HUES48 (cell line): ENCODE results near the gene TEX19.
"Not testable (repeated sequence)": the region's sequence is repeated elsewhere in the genome, so short reads cannot be mapped to it uniquely, and the experiment has no call there.

ENCODE experiments used
- H3K27ac ChIP-seq: one replicate; pipeline ENCODE4 v1.7.0; 2013; ENCODE audit warnings: low read depth, low read length, inconsistent platforms
- H3K27me3 ChIP-seq: 2 replicates; pipeline ENCODE4 v1.6.1; 2013; ENCODE audit warnings: mild to moderate bottlenecking, low read length; ENCODE audit not compliant: control insufficient read depth, insufficient read depth
- H3K36me3 ChIP-seq: 2 replicates; pipeline ENCODE4 v1.6.1; 2013; ENCODE audit warnings: low read length; ENCODE audit not compliant: control insufficient read depth, insufficient read depth
- H3K4me1 ChIP-seq: 2 replicates; pipeline ENCODE4 v1.6.1; 2013; ENCODE audit warnings: mild to moderate bottlenecking, low read length; ENCODE audit not compliant: control insufficient read depth, insufficient read depth
- H3K4me3 ChIP-seq: 2 replicates; pipeline ENCODE4 v1.5.1; 2013; ENCODE audit warnings: mild to moderate bottlenecking, low read depth, low read length
- H3K9ac ChIP-seq: 2 replicates; pipeline ENCODE4 v1.6.1; 2013; ENCODE audit warnings: mild to moderate bottlenecking, low read depth, low read length, moderate library complexity
- H3K9me3 ChIP-seq: 2 replicates; pipeline ENCODE4 v1.6.1; 2013; ENCODE audit warnings: low read length; ENCODE audit not compliant: control insufficient read depth, insufficient read depth

Gene TEX19

GRCh38 chr17:82412081-82412480, 53.0 kb downstream of the TEX19 start:
- H3K4me1 ChIP-seq, H3K27me3 ChIP-seq, H3K27ac ChIP-seq, H3K4me3 ChIP-seq, H3K9ac ChIP-seq, H3K36me3 ChIP-seq, H3K9me3 ChIP-seq: not testable (repeated sequence)

GRCh38 chr17:82412535-82413520, 53.8 kb downstream of the TEX19 start:
- no peaks in the 10 kb centered on the region for H3K27me3 ChIP-seq
- H3K4me3 ChIP-seq, result no peak overlapping the region
- H3K27ac ChIP-seq, result no peak overlapping the region
- no peaks in the 10 kb centered on the region for H3K36me3 ChIP-seq
- H3K4me1 ChIP-seq, result peaks cover 3% of the 10 kb centered on the region; the same call in 1 of the 2 replicates
- no peak overlapping the region for H3K9ac ChIP-seq
- H3K9me3 ChIP-seq, result no peaks in the 10 kb centered on the region
